G401.6 (cell line): ENCODE measurements around the gene STMN3.
"Not testable (repeated sequence)": the region's sequence is repeated elsewhere in the genome, so short reads cannot be mapped to it uniquely, and the experiment has no call there.

Source experiments
- FAIRE-seq: peaks from 2 replicates; lab custom pipeline; 2012; peaks lifted over from hg19 to GRCh38; lab: Jason Lieb, UNC

Gene STMN3

GRCh38 chr20:63657260-63657936 lies 4.2 kb upstream of the STMN3 start:
- FAIRE-seq = no peak

- FAIRE-seq = no peak
These were observed 3.2 kb upstream of the STMN3 start for GRCh38 chr20:63656451-63656850.

GRCh38 chr20:63655249-63655648 lies 2.0 kb upstream of the STMN3 start:
- FAIRE-seq = no peak

GRCh38 chr20:63653974-63654668 lies 897 bp upstream of the STMN3 start:
- FAIRE-seq = no peak

GRCh38 chr20:63652192-63652980 lies 838 bp downstream of the STMN3 start:
- no peak for FAIRE-seq

GRCh38 chr20:63651942-63652191 lies 1.4 kb downstream of the STMN3 start:
- no peak for FAIRE-seq

GRCh38 chr20:63650486-63650885 lies 2.7 kb downstream of the STMN3 start:
- FAIRE-seq = not testable (repeated sequence)

- no peak for FAIRE-seq
These were observed 4.2 kb downstream of the STMN3 start for GRCh38 chr20:63648895-63649589.

- FAIRE-seq = no peak
These were observed 5.0 kb downstream of the STMN3 start for GRCh38 chr20:63648190-63648589.

- no peak for FAIRE-seq
These were observed 8.0 kb downstream of the STMN3 start for GRCh38 chr20:63645218-63645617.

- FAIRE-seq = no peak
These were observed 9.3 kb downstream of the STMN3 start for GRCh38 chr20:63643946-63644345.

- no peak for FAIRE-seq
These were observed 9.7 kb downstream of the STMN3 start for GRCh38 chr20:63643499-63643898.

- no peak for FAIRE-seq
These were observed 10.5 kb downstream of the STMN3 start for GRCh38 chr20:63642527-63643247.

GRCh38 chr20:63641792-63642523 lies 11.3 kb downstream of the STMN3 start:
- no peak for FAIRE-seq

- no peak for FAIRE-seq
These were observed 12.0 kb downstream of the STMN3 start for GRCh38 chr20:63641146-63641791.

- not testable (repeated sequence) for FAIRE-seq
These were observed 12.5 kb downstream of the STMN3 start for GRCh38 chr20:63640686-63641085.

- no peak for FAIRE-seq
These were observed 13.1 kb downstream of the STMN3 start for GRCh38 chr20:63640086-63640485.

- FAIRE-seq = no peak
These were observed 13.9 kb downstream of the STMN3 start for GRCh38 chr20:63639093-63639975.

GRCh38 chr20:63636752-63637628 lies 16.2 kb downstream of the STMN3 start:
- no peak for FAIRE-seq
